Smooth muscle cell of the pulmonary artery (primary cell): ENCODE measurements around the gene LTC4S. TPM values are rescaled to one million over a fixed set of nuclear protein-coding genes. Genes with fewer than 3 reads are reported as not detected.

Experiments
- total RNA-seq: library from RNA; depleted of rRNA; stranded (reverse); fragments of >200 nt; gene quantifications from 2 replicates; pipeline ENCODE4 v1.2.3, GENCODE V29; 2014

LTC4S gene, protein sequence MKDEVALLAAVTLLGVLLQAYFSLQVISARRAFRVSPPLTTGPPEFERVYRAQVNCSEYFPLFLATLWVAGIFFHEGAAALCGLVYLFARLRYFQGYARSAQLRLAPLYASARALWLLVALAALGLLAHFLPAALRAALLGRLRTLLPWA
- total RNA-seq: 2.3 and 5.2 TPM in 2 replicates

DNA sequence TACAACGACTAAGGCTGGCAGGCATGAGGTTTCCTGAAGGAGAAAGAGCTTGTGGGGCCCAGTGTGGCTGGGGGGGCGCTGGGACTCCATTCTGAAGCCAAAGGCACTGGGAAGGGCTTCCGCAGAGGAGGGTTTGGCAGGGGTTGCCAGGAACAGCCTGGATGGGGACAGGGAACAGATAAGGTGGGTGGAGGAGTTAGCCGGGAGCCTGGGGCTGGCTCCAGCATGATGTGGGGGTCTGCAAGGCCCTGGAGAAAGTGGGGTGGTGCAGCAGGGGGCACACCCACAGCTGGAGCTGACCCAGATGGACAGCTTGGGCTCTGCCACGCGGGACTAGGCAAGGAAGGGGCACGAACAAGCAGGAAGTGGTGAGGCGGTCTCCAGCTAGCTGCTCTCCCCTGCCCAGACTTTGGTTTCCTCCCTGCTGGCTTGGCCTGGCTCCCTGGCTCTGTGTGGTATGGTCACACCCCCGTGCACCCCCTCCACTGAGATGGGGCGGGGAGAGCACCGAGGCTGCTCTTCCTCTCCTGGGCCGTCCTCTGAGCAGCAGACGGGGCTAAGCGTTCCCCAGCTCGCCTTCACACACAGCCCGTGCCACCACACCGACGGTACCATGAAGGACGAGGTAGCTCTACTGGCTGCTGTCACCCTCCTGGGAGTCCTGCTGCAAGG lies at the start of gene LTC4S:
TSS of gene LTC4S (plus strand) at position 519 of the 672 bp plus-strand sequence. CDS start at position 614, 95 bp downstream.

DNA sequence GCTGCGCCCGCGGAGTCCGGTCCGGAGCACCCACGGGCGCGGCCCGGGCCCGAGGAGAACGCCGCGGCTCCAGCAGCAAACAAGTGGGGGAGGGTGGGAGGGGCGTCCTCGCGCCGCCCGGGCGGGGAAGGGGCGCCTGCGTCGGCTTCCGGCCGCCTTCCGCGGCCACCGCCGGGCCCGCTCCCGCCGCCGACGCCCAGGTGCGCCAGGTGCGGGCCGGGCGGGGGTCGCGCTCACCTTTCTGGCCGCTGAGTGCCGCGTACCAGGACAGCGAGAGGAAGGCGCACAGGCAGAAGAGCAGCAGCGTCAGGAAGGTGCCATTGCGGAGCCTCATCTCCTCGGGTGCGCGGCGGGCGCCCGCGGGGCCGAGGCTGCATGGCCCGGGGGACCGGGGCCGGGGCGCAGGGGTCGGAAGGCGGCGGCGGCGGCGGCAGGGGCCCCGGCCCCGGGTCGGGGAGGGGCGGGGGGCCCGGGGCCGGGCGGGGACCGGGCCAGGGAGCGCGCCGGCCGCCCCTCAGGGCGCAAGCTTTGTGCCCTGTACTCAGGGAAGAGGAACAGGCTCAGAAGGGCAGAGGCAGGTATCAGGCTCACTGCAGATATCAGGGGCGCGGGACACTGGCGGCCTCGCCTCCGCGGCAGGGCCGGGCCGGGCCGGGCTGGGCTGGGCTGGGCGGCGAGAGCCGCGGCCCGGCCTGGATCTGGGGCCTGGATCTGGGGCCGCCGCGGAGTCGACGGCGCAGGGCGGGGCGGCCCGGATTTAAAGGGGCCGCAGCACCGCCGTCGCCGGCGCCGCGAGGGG lies 12.7 kb downstream of the LTC4S start, which contains the start of gene MGAT4B:
TSS of gene MGAT4B (minus strand) at position 617 of the 799 bp plus-strand sequence. CDS start at position 334, 283 bp downstream.

DNA sequence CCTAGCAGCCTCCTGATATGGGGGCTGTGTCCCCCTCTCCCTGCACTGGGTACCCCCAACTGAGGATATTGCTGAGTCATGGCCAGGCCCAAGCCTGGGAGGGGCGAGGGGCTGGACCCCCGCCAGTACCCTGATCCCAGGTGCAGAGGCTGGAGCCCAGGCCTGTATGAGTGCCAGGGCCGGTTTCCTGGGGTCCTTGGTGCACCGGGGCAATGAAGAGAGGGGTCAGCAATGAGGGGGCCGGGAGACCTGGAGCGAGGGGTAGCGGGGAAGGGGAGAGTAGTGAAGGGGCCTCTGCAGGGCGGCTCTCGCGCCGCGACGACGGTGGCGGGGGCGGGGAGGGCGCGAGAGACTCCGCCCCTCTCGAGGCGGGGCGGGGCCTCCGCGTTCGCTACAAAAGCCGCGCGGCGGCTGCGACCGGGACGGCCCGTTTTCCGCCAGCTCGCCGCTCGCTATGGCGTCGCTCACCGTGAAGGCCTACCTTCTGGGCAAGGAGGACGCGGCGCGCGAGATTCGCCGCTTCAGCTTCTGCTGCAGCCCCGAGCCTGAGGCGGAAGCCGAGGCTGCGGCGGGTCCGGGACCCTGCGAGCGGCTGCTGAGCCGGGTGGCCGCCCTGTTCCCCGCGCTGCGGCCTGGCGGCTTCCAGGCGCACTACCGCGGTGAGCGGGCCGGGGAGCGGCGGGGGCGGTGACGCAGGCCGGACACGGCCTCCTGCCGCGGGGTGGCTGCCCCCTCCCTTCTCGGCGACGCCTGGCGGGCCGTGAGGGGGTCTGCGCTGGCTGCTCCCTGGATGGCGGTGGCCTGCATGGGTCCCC lies 26.9 kb downstream of the LTC4S start, which contains the start of gene SQSTM1:
TSS of gene SQSTM1 (plus strand) at position 423 of the 815 bp plus-strand sequence. CDS start at position 455, 32 bp downstream.

Other genes starting within 250 kb of the LTC4S start
- gene RUFY1, start 243.4 kb upstream of the LTC4S start, total RNA-seq: 48.3 and 49.1 TPM in 2 replicates
- 407 and 475 TPM in 2 replicates for gene HNRNPH1, start 170.3 kb upstream of the LTC4S start, total RNA-seq
- 0.20 TPM in 1 of 2 replicates, not detected in the other for gene CBY3, start 113.0 kb upstream of the LTC4S start, total RNA-seq
- 805 and 877 TPM in 2 replicates for gene CANX, start 95.0 kb upstream of the LTC4S start, total RNA-seq
- 9.7 and 10.9 TPM in 2 replicates for gene MAML1, start 61.2 kb upstream of the LTC4S start, total RNA-seq
- 207 and 369 TPM in 2 replicates for gene MGAT4B, start 12.9 kb downstream of the LTC4S start, total RNA-seq
- 670 and 3,659 TPM in 2 replicates for gene SQSTM1, start 26.9 kb downstream of the LTC4S start, total RNA-seq
- gene MRNIP, start 64.8 kb downstream of the LTC4S start, total RNA-seq: 15.1 and 15.2 TPM in 2 replicates
- gene TBC1D9B, start 113.9 kb downstream of the LTC4S start, total RNA-seq: 87.6 and 131 TPM in 2 replicates